Activated B cell treated with CpG ODN at 0.5 μM for 24 hours (primary cell): ENCODE measurements around the gene RAD51B. TPM values are rescaled to one million over a fixed set of nuclear protein-coding genes. Genes with fewer than 3 reads are reported as not detected.
"Not testable (repeated sequence)": the region's sequence is repeated elsewhere in the genome, so short reads cannot be mapped to it uniquely, and the experiment has no call there.

ENCODE experiments used
- ATAC-seq: fragments of 200-7000 bp; cut with Tn5 transposase; one replicate; pipeline ENCODE4 v1.10.0; 2021; ENCODE audit warnings: low read depth, mild to moderate bottlenecking, moderate library complexity
- CTCF ChIA-PET: fragments of 350-600 bp; sonication (Branson Sonifier 250); formaldehyde crosslinking; loops from one replicate; lab custom pipeline; 2021; ENCODE audit warnings: antibody characterized with exemption; lab: Charles Lee
- POLR2A ChIA-PET: fragments of 350-600 bp; sonication (Branson Sonifier 250); formaldehyde crosslinking; loops from one replicate; lab custom pipeline; 2021; ENCODE audit warnings: antibody characterized with exemption; lab: Charles Lee
- DNase-seq: peaks from one replicate; pipeline ENCODE4 v3.0.0; 2022
- H3K27ac Mint-ChIP-seq: one replicate; pipeline ENCODE4 v1.8.0; 2020; ENCODE audit warnings: mixed read lengths
- H3K27me3 Mint-ChIP-seq: one replicate; pipeline ENCODE4 v1.8.0; 2021; ENCODE audit warnings: mixed read lengths
- H3K36me3 Mint-ChIP-seq: one replicate; pipeline ENCODE4 v1.8.0; 2021; ENCODE audit warnings: low read depth, mixed read lengths
- H3K4me1 Mint-ChIP-seq: one replicate; pipeline ENCODE4 v1.8.0; 2021; ENCODE audit warnings: mixed read lengths
- H3K4me3 Mint-ChIP-seq: one replicate; pipeline ENCODE4 v1.8.0; 2020; ENCODE audit warnings: mild to moderate bottlenecking, mixed read lengths
- H3K9me3 Mint-ChIP-seq: one replicate; pipeline ENCODE4 v1.8.0; 2020; ENCODE audit warnings: mixed read lengths
- CTCF ChIP-seq: fragments of 200-600 bp; IDR thresholded peaks from one replicate; pipeline ENCODE4 v1.8.0; 2022; ENCODE audit warnings: antibody characterized with exemption, mild to moderate bottlenecking
- intact Hi-C: fragments of 100-400 bp; cut with micrococcal nuclease; formaldehyde crosslinking; loops from one replicate; pipeline ENCODE4 v1.15.1; 2024
- total RNA-seq: library from RNA; stranded (reverse); gene quantifications from 2 replicates; pipeline ENCODE4 v1.2.3, GENCODE V29; 2022

Gene RAD51B
- total RNA-seq, 1 donor from 2014 or later, result 53.9 TPM

DNA sequence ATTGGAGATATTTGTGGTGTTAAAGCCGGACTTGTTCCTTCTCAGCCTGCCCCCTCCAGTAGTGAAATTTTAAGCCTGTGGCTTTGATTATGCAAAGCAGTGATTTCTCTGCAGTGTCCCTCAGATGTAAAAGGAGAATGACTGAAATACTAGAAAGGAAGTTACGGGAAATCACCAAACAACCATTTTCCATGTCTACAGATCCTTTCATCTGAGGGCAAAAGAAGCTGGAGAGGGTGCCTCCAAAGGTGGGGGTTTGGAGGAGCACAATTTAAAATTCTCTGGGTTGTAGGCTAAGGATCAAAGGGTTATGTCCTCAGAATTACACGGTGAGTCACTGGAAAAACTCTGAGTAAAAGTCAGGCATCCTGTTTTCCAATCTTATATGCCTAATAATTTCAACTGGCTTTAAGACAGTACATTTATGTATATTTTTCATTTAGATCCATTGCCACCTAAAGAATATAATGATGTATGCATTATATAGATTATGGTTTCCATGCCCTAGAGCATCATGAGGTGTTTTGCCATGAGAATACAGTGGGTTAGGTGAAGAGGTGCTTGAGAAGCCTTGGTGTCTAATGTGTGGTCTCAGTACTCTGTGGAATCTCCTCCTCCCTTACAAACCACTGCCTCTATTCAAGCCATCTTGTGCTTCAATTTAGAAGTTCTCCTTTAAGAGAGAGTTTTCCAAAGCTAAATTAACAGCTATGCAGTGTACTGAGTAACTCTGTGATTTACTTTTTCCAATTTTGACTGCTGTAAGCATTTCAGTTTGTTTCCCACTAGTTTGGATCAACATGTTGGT lies 362.1 kb downstream of the RAD51B start:
- no peak overlapping the region for H3K4me3 Mint-ChIP-seq
- H3K36me3 Mint-ChIP-seq, result no peaks in the 10 kb centered on the region
- H3K9me3 Mint-ChIP-seq, result peaks cover 4% of the 10 kb centered on the region
- no peak overlapping the region for H3K27ac Mint-ChIP-seq
- ATAC-seq, result no peak
- intact Hi-C loops, result no loop called here
- H3K27me3 Mint-ChIP-seq, result no peaks in the 10 kb centered on the region
- H3K4me1 Mint-ChIP-seq, result peaks cover 25% of the 10 kb centered on the region
- ChIA-PET CTCF (no interaction called here), POLR2A (interaction anchor here (1.0 kb wide), 1 partner anchor 614 kb away, joined by 3 read pairs; no protein-coding TSS in a partner anchor)
- DNase-seq, result no peak
- TF ChIP-seq CTCF, result no peak

DNA sequence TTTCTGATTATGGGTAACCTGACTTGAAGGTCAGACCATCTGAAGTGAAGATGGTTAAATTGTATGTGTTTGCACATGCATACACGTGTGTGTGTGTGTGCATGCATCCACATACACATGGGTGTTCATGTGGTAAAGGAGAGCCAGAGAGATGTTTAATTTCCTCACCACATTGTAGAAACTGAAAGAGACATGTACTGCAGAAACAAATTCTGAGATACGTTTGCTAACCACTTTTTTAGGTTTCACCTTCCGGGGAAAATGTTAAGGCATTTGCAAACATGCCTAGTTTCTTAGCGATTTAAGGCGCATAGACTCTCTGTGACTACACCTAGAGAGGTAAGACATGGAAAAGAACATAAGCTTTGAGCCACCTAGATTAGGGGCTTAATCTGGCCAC lies 362.9 kb downstream of the RAD51B start:
- intact Hi-C loops, result no loop called here
- no peak for DNase-seq
- POLR2A ChIA-PET, result no interaction called here

GRCh38 chr14:68186500-68187276 lies 367.1 kb downstream of the RAD51B start:
- CTCF ChIA-PET, POLR2A ChIA-PET, H3K4me3 Mint-ChIP-seq, intact Hi-C loops, H3K9me3 Mint-ChIP-seq, H3K27ac Mint-ChIP-seq, ATAC-seq, DNase-seq, H3K36me3 Mint-ChIP-seq, H3K27me3 Mint-ChIP-seq: not testable (repeated sequence)
- H3K4me1 Mint-ChIP-seq, result peaks cover 13% of the 10 kb centered on the region

More for the DNA sequence above, 362.9 kb downstream of the RAD51B start:
- Mint-ChIP-seq H3K4me1 (peaks cover 25% of the 10 kb centered on the region), H3K36me3 (no peaks in the 10 kb centered on the region), H3K4me3 (no peak overlapping the region), H3K9me3 (peaks cover 4% of the 10 kb centered on the region), H3K27ac (peak overlapping the region; percentile 59), H3K27me3 (no peaks in the 10 kb centered on the region)
- CTCF ChIA-PET, result no interaction called here
- ATAC-seq, result no peak
- TF ChIP-seq CTCF, result no peak

GRCh38 chr14:68188174-68188573 lies 368.6 kb downstream of the RAD51B start:
- CTCF ChIA-PET, result no interaction called here
- ATAC-seq (no peak), DNase-seq (no peak)
- Mint-ChIP-seq H3K9me3 (peaks cover 4% of the 10 kb centered on the region), H3K27ac (no peak overlapping the region), H3K4me1 (no peaks in the 10 kb centered on the region), H3K4me3 (no peak overlapping the region), H3K36me3 (no peaks in the 10 kb centered on the region), H3K27me3 (no peaks in the 10 kb centered on the region)
- POLR2A ChIA-PET, result no interaction called here
- TF ChIP-seq CTCF, result no peak
- intact Hi-C loops, result no loop called here

DNA sequence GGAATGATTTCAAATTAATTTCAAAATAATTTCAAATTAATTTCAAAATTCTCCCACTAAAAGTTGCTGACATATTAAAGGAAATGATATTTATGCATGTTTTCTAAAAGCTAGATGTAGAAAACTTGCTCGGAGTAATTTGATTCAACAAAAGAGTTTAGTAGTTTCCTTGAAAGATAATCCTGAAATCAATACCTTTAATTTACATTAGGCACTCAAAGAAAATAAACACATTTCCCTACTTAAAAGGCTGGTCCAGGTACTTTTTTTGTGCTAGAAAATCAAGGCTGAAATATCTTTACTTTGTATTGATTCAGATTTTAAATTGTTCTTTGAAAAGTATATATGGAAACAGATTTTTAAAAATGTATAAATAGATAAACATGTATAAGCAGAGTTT lies 370.5 kb downstream of the RAD51B start:
- TF ChIP-seq CTCF, result no peak
- no peak overlapping the region for H3K27ac Mint-ChIP-seq
- ChIA-PET POLR2A (no interaction called here), CTCF (no interaction called here)
- H3K9me3 Mint-ChIP-seq, result peaks cover 4% of the 10 kb centered on the region
- DNase-seq (no peak), ATAC-seq (no peak)
- no peaks in the 10 kb centered on the region for H3K27me3 Mint-ChIP-seq
- H3K36me3 Mint-ChIP-seq, result no peaks in the 10 kb centered on the region
- no peaks in the 10 kb centered on the region for H3K4me1 Mint-ChIP-seq
- intact Hi-C loops, result no loop called here
- no peak overlapping the region for H3K4me3 Mint-ChIP-seq
